Activated CD4-positive, alpha-beta memory T cell treated with anti-CD3 and anti-CD28 coated beads, Interleukin-2, amount 10 ng/mL, durations not matched to agents 7 days and 5 days (primary cell): ENCODE measurements around the gene TEX44. TPM values are rescaled to one million over a fixed set of nuclear protein-coding genes. Genes with fewer than 3 reads are reported as not detected.
"Not testable (repeated sequence)": the region's sequence is repeated elsewhere in the genome, so short reads cannot be mapped to it uniquely, and the experiment has no call there.

ENCODE experiments used
- CTCF ChIA-PET: fragments of 350-600 bp; sonication (Branson Sonifier 250); formaldehyde crosslinking; loops from one replicate; lab custom pipeline; 2021; ENCODE audit warnings: antibody characterized with exemption, inconsistent platforms; lab: Charles Lee
- POLR2A ChIA-PET: fragments of 350-600 bp; sonication (Branson Sonifier 250); formaldehyde crosslinking; loops from one replicate; lab custom pipeline; 2021; ENCODE audit warnings: antibody characterized with exemption; lab: Charles Lee
- DNase-seq: peaks from one replicate; pipeline ENCODE4 v3.0.0-alpha.2; 2020
- H3K27ac Mint-ChIP-seq: one replicate; pipeline ENCODE4 v1.8.0; 2021; ENCODE audit warnings: mild to moderate bottlenecking, mixed read lengths
- H3K27me3 Mint-ChIP-seq: one replicate; pipeline ENCODE4 v1.8.0; 2021; ENCODE audit warnings: mixed read lengths
- H3K36me3 Mint-ChIP-seq: one replicate; pipeline ENCODE4 v1.8.0; 2021; ENCODE audit warnings: low read depth, mixed read lengths
- H3K4me1 Mint-ChIP-seq: one replicate; pipeline ENCODE4 v1.8.0; 2021; ENCODE audit warnings: mixed read lengths
- H3K4me3 Mint-ChIP-seq: one replicate; pipeline ENCODE4 v1.8.0; 2021; ENCODE audit warnings: mild to moderate bottlenecking, mixed read lengths
- H3K9me3 Mint-ChIP-seq: one replicate; pipeline ENCODE4 v1.8.0; 2021; ENCODE audit warnings: mixed read lengths
- total RNA-seq, 2 experiments: library from RNA; stranded (reverse); gene quantifications; one replicate each; pipeline ENCODE4 v1.2.3, GENCODE V29; 2021

The TEX44 gene
- total RNA-seq, 2 experiments from 2014 or later, result not detected

GRCh38 chr2:231575612-231576256 is 16.9 kb upstream of the TEX44 start:
- Mint-ChIP-seq H3K4me3 (no peak overlapping the region), H3K27me3 (peaks cover 17% of the 10 kb centered on the region), H3K9me3 (peaks cover 4% of the 10 kb centered on the region), H3K27ac (no peak overlapping the region), H3K36me3 (no peaks in the 10 kb centered on the region), H3K4me1 (peaks cover 7% of the 10 kb centered on the region)
- DNase-seq, result no peak
- ChIA-PET CTCF (interaction anchor here (0.7 kb wide), 1 partner anchor 33 kb away, joined by 3 read pairs; no protein-coding TSS in a partner anchor), POLR2A (no interaction called here)

- Mint-ChIP-seq H3K27me3 (peaks cover 18% of the 10 kb centered on the region), H3K36me3 (no peaks in the 10 kb centered on the region), H3K9me3 (peaks cover 4% of the 10 kb centered on the region), H3K4me3 (no peak overlapping the region), H3K27ac (no peak overlapping the region), H3K4me1 (peaks cover 8% of the 10 kb centered on the region)
- ChIA-PET POLR2A (no interaction called here), CTCF (no interaction called here)
- no peak for DNase-seq
These were observed 16.2 kb upstream of the TEX44 start for GRCh38 chr2:231576465-231576864.

GRCh38 chr2:231578655-231579054 is 14.0 kb upstream of the TEX44 start:
- H3K27ac Mint-ChIP-seq, H3K36me3 Mint-ChIP-seq, H3K9me3 Mint-ChIP-seq, H3K4me1 Mint-ChIP-seq, H3K4me3 Mint-ChIP-seq, DNase-seq: not testable (repeated sequence)
- ChIA-PET CTCF (interaction anchor here (1.8 kb wide), 1 partner anchor 23 kb away, joined by 6 read pairs; no protein-coding TSS in a partner anchor), POLR2A (interaction anchor here (1.0 kb wide), 1 partner anchor 114 kb away, joined by 4 read pairs; no protein-coding TSS in a partner anchor)
- H3K27me3 Mint-ChIP-seq, result peaks cover 15% of the 10 kb centered on the region

GRCh38 chr2:231579560-231579959 is 13.1 kb upstream of the TEX44 start:
- Mint-ChIP-seq H3K36me3 (no peaks in the 10 kb centered on the region), H3K27me3 (peaks cover 16% of the 10 kb centered on the region), H3K27ac (no peak overlapping the region), H3K4me1 (peaks cover 10% of the 10 kb centered on the region), H3K4me3 (no peak overlapping the region), H3K9me3 (peaks cover 4% of the 10 kb centered on the region)
- no peak for DNase-seq
- ChIA-PET CTCF (no interaction called here), POLR2A (no interaction called here)

- Mint-ChIP-seq H3K27me3 (peaks cover 16% of the 10 kb centered on the region), H3K4me1 (peaks cover 6% of the 10 kb centered on the region), H3K36me3 (no peaks in the 10 kb centered on the region), H3K27ac (no peak overlapping the region), H3K9me3 (peaks cover 4% of the 10 kb centered on the region), H3K4me3 (no peak overlapping the region)
- no peak for DNase-seq
- ChIA-PET POLR2A (no interaction called here), CTCF (interaction anchor here (0.6 to 1.5 kb wide), 3 partner anchors 20 to 99 kb away, joined by 3 to 5 read pairs (median 4); no protein-coding TSS in a partner anchor)
These were observed 11.3 kb upstream of the TEX44 start for GRCh38 chr2:231581328-231581727.

- ChIA-PET POLR2A (no interaction called here), CTCF (interaction anchor here (3.2 kb wide), 1 partner anchor 18 kb away, joined by 12 read pairs; no protein-coding TSS in a partner anchor)
- Mint-ChIP-seq H3K27ac (no peak overlapping the region), H3K4me3 (no peak overlapping the region), H3K4me1 (peaks cover 4% of the 10 kb centered on the region), H3K27me3 (peaks cover 15% of the 10 kb centered on the region), H3K36me3 (no peaks in the 10 kb centered on the region), H3K9me3 (peaks cover 4% of the 10 kb centered on the region)
- no peak for DNase-seq
These were observed 8.7 kb upstream of the TEX44 start for GRCh38 chr2:231583982-231584381.

- H3K36me3 Mint-ChIP-seq, H3K4me3 Mint-ChIP-seq, POLR2A ChIA-PET, H3K27me3 Mint-ChIP-seq, H3K4me1 Mint-ChIP-seq, H3K27ac Mint-ChIP-seq, DNase-seq, H3K9me3 Mint-ChIP-seq: not testable (repeated sequence)
- CTCF ChIA-PET, result interaction anchor here (5.4 kb wide), 1 partner anchor 12 kb away, joined by 38 read pairs; no protein-coding TSS in a partner anchor
These were observed 4.9 kb upstream of the TEX44 start for GRCh38 chr2:231587744-231588143.

GRCh38 chr2:231589656-231590055 is 3.0 kb upstream of the TEX44 start:
- peaks cover 2% of the 10 kb centered on the region for H3K27me3 Mint-ChIP-seq
- POLR2A ChIA-PET, result no interaction called here
- H3K36me3 Mint-ChIP-seq, result no peaks in the 10 kb centered on the region
- H3K9me3 Mint-ChIP-seq, result no peaks in the 10 kb centered on the region
- CTCF ChIA-PET, result interaction anchor here (5.4 kb wide), 1 partner anchor 10 kb away, joined by 38 read pairs; no protein-coding TSS in a partner anchor
- no peak overlapping the region for H3K27ac Mint-ChIP-seq
- no peak overlapping the region for H3K4me3 Mint-ChIP-seq
- DNase-seq, result no peak
- H3K4me1 Mint-ChIP-seq, result no peaks in the 10 kb centered on the region

GRCh38 chr2:231590614-231591013 is 2.0 kb upstream of the TEX44 start:
- DNase-seq, result no peak
- no peak overlapping the region for H3K4me3 Mint-ChIP-seq
- no peaks in the 10 kb centered on the region for H3K4me1 Mint-ChIP-seq
- no peaks in the 10 kb centered on the region for H3K9me3 Mint-ChIP-seq
- peaks cover 2% of the 10 kb centered on the region for H3K27me3 Mint-ChIP-seq
- no peaks in the 10 kb centered on the region for H3K36me3 Mint-ChIP-seq
- H3K27ac Mint-ChIP-seq, result no peak overlapping the region
- ChIA-PET CTCF (interaction anchor here (2.0 to 5.4 kb wide), 2 partner anchors 9 to 73 kb away, joined by 8 to 38 read pairs; no protein-coding TSS in a partner anchor), POLR2A (no interaction called here)

- POLR2A ChIA-PET, result no interaction called here
These were observed 1.0 kb downstream of the TEX44 start for GRCh38 chr2:231593666-231594065.

GRCh38 chr2:231597014-231597611 is 4.4 kb downstream of the TEX44 start:
- no peaks in the 10 kb centered on the region for H3K27me3 Mint-ChIP-seq
- CTCF ChIA-PET, result no interaction called here
- no peak overlapping the region for H3K4me3 Mint-ChIP-seq
- H3K9me3 Mint-ChIP-seq, result no peaks in the 10 kb centered on the region
- peaks cover 4% of the 10 kb centered on the region for H3K4me1 Mint-ChIP-seq
- no peak for DNase-seq
- no peak overlapping the region for H3K27ac Mint-ChIP-seq
- POLR2A ChIA-PET, result no interaction called here
- no peaks in the 10 kb centered on the region for H3K36me3 Mint-ChIP-seq

More at GRCh38 chr2:231593666-231594065, 1.0 kb downstream of the TEX44 start:
- Mint-ChIP-seq H3K4me3 (no peak overlapping the region), H3K9me3 (no peaks in the 10 kb centered on the region), H3K36me3 (no peaks in the 10 kb centered on the region), H3K27ac (no peak overlapping the region), H3K4me1 (no peaks in the 10 kb centered on the region), H3K27me3 (no peaks in the 10 kb centered on the region)
- no peak for DNase-seq
- CTCF ChIA-PET, result interaction anchor here (0.8 kb wide), 1 partner anchor 8 kb away, joined by 5 read pairs; no protein-coding TSS in a partner anchor

- ChIA-PET CTCF (interaction anchor here (4.3 kb wide), 1 partner anchor 8 kb away, joined by 38 read pairs; the partner anchor contains the start of gene TEX44), POLR2A (no interaction called here)
- no peak overlapping the region for H3K27ac Mint-ChIP-seq
- no peak for DNase-seq
- no peak overlapping the region for H3K4me3 Mint-ChIP-seq
- H3K4me1 Mint-ChIP-seq, result peaks cover 4% of the 10 kb centered on the region
- no peaks in the 10 kb centered on the region for H3K9me3 Mint-ChIP-seq
- H3K36me3 Mint-ChIP-seq, result no peaks in the 10 kb centered on the region
- H3K27me3 Mint-ChIP-seq, result no peaks in the 10 kb centered on the region
These were observed 5.0 kb downstream of the TEX44 start for GRCh38 chr2:231597627-231598026.
